ENCODE results near the gene CHRM5.

DNA sequence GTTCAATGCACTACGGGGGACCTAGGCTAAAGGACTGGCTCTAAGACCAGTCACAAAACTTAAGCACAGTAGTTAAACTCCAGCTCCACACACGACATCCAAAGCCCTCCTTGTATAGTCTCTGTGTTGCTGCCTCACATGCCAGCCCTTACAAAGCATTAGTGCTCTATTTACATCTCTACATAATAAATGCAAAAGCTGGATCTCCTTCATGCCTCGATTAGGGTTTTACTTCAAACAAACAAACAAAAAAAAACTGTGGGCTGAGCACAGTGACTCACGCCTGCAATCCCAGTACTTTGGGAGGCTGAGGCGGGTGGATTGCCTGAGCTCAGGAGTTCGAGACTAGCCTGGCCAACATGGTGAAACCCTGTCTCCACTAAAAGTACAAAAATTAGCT is 143.2 kb downstream of the CHRM5 start:
- TF ChIP-seq, protein P1, sequence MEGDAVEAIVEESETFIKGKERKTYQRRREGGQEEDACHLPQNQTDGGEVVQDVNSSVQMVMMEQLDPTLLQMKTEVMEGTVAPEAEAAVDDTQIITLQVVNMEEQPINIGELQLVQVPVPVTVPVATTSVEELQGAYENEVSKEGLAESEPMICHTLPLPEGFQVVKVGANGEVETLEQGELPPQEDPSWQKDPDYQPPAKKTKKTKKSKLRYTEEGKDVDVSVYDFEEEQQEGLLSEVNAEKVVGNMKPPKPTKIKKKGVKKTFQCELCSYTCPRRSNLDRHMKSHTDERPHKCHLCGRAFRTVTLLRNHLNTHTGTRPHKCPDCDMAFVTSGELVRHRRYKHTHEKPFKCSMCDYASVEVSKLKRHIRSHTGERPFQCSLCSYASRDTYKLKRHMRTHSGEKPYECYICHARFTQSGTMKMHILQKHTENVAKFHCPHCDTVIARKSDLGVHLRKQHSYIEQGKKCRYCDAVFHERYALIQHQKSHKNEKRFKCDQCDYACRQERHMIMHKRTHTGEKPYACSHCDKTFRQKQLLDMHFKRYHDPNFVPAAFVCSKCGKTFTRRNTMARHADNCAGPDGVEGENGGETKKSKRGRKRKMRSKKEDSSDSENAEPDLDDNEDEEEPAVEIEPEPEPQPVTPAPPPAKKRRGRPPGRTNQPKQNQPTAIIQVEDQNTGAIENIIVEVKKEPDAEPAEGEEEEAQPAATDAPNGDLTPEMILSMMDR (conservative IDR thresholded peaks at IDR 0.05) = no peak
- TF ChIP-seq EZH2 (IDR thresholded peaks at IDR 0.05; ENCODE audit: low read depth) = no peak

Data from PC-9 (cell line).